GM21360 (cell line): ENCODE data around the gene DUSP16.
"Not testable (repeated sequence)": the region's sequence is repeated elsewhere in the genome, so short reads cannot be mapped to it uniquely, and the experiment has no call there.

Source experiments
- ATAC-seq: cut with Tn5 transposase; IDR thresholded peaks from one replicate; pipeline ENCODE4 v1.9.1; 2021; ENCODE audit warnings: mild to moderate bottlenecking, moderate library complexity; ENCODE audit not compliant: unreplicated experiment

Gene DUSP16

GRCh38 chr12:12502130-12502814 is 60.4 kb downstream of the DUSP16 start:
- not testable (repeated sequence) for ATAC-seq

- ATAC-seq = no peak
Measured at GRCh38 chr12:12501121-12501520, 61.5 kb downstream of the DUSP16 start.

GRCh38 chr12:12499909-12500604 is 62.6 kb downstream of the DUSP16 start:
- no peak for ATAC-seq

GRCh38 chr12:12498210-12498609 is 64.5 kb downstream of the DUSP16 start:
- no peak for ATAC-seq

- no peak for ATAC-seq
Measured at GRCh38 chr12:12495536-12495935, 67.1 kb downstream of the DUSP16 start.

GRCh38 chr12:12492547-12492946 is 70.1 kb downstream of the DUSP16 start:
- ATAC-seq = no peak

GRCh38 chr12:12491606-12492005 is 71.1 kb downstream of the DUSP16 start:
- no peak for ATAC-seq

GRCh38 chr12:12488823-12489550 is 73.7 kb downstream of the DUSP16 start:
- no peak for ATAC-seq

- ATAC-seq = no peak
Measured at GRCh38 chr12:12488296-12488695, 74.4 kb downstream of the DUSP16 start.

GRCh38 chr12:12487490-12487889 is 75.2 kb downstream of the DUSP16 start:
- no peak for ATAC-seq

- ATAC-seq = peak; percentile 51
Measured at GRCh38 chr12:12486661-12487240, 75.9 kb downstream of the DUSP16 start.

- no peak for ATAC-seq
Measured at GRCh38 chr12:12483438-12483837, 79.2 kb downstream of the DUSP16 start.

GRCh38 chr12:12482959-12483358 is 79.7 kb downstream of the DUSP16 start:
- ATAC-seq = no peak

GRCh38 chr12:12482150-12482761 is 80.4 kb downstream of the DUSP16 start:
- ATAC-seq = no peak

- no peak for ATAC-seq
Measured at GRCh38 chr12:12481631-12482030, 81.0 kb downstream of the DUSP16 start.

- no peak for ATAC-seq
Measured at GRCh38 chr12:12480074-12480473, 82.6 kb downstream of the DUSP16 start.

GRCh38 chr12:12477532-12477890 is 85.2 kb downstream of the DUSP16 start:
- ATAC-seq = no peak

GRCh38 chr12:12476857-12477531 is 85.7 kb downstream of the DUSP16 start:
- ATAC-seq = no peak

- peak; percentile 84 for ATAC-seq
Measured at GRCh38 chr12:12474931-12475795, 87.5 kb downstream of the DUSP16 start.

GRCh38 chr12:12474471-12474928 is 88.2 kb downstream of the DUSP16 start:
- no peak for ATAC-seq
